Measurements from ENCODE around the gene ZNF214. TPM values are rescaled to one million over a fixed set of nuclear protein-coding genes. Genes with fewer than 3 reads are reported as not detected.
"Not testable (repeated sequence)": the region's sequence is repeated elsewhere in the genome, so short reads cannot be mapped to it uniquely, and the experiment has no call there.

The ZNF214 gene
- total and polyA plus RNA-seq, 2 experiments from 2014 or later, result 1.3 to 2.4 TPM

DNA sequence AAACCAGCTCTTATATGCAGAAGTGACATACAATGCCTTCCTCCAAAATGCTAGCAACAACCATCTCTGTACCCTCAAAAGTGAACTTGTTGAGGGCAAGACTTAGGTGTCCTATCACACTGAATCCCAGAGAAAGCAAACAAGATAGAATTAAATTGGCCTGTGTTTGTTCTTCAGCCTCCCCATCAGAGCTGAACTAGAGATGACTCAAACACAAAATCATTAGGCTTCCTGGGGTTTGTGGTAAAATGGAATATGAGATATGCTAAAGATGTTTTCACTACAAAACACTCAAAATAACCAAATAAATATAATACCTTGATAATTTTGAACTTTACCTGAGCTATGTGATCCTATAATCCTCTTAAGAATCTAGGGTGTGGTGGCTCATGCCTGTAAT, 31.6 kb downstream of the ZNF214 start:
- Histone ChIP-seq H3K9me2 (ENCODE audit: insufficient read depth) (no peaks in the 10 kb centered on the region), H4K20me1 (ENCODE audit: insufficient read depth) (no peaks in the 10 kb centered on the region), H3K9ac (no peak overlapping the region), H3K79me2 (ENCODE audit: insufficient read depth) (no peaks in the 10 kb centered on the region), H3K4me3 (no peak overlapping the region), H3K36me3 (ENCODE audit: low read depth) (no peaks in the 10 kb centered on the region), H3K27ac (no peak overlapping the region), H3K27me3 (replicated peaks; ENCODE audit: insufficient read depth) (no peaks in the 10 kb centered on the region), H3K4me2 (ENCODE audit: unreplicated experiment) (peak overlapping the region; percentile 1), H3F3A (ENCODE audit: insufficient read depth) (peaks cover 19% of the 10 kb centered on the region), H3K4me1 (ENCODE audit: insufficient read depth) (peaks cover 26% of the 10 kb centered on the region), H2AFZ (no peak overlapping the region), H3K9me3 (ENCODE audit: low read depth) (no peaks in the 10 kb centered on the region)
- in situ Hi-C loops (cut with MboI), result no loop called here
- peak; percentile 51 for DNase-seq
- TF ChIP-seq EZH2 (IDR thresholded peaks at IDR 0.05; ENCODE audit: insufficient read depth, poor library complexity, severe bottlenecking) (no peak), EZH2phosphoT487 (IDR thresholded peaks at IDR 0.05; ENCODE audit: insufficient read depth, low read depth) (no peak)

DNA sequence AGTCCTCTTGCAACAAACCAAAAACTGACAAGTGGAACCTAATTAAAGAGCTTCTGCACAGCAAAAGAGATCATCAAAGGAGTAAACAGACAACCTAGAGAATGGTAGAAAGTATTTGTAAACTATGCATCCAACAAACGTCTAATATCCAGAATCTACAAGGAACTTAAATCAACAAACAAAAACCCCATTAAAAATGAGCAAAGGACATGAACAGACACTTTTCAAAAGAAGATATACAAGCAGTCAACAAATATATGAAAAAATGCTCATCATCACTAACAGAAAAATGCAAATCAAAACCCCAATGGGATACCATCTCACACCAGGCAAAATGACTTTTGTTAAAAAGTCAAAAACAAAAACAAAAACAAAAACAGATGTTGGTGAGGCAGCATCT, 33.7 kb downstream of the ZNF214 start:
- no peak overlapping the region for H3K4me2 ChIP-seq (ENCODE audit: unreplicated experiment)
- peaks cover 9% of the 10 kb centered on the region for H3K4me1 ChIP-seq (ENCODE audit: insufficient read depth)
- H3K9me2 ChIP-seq (ENCODE audit: insufficient read depth), result no peaks in the 10 kb centered on the region
- no peak overlapping the region for H3K4me3 ChIP-seq
- H3K9ac ChIP-seq, result no peak overlapping the region
- TF ChIP-seq EZH2phosphoT487 (IDR thresholded peaks at IDR 0.05; ENCODE audit: insufficient read depth, low read depth) (no peak), EZH2 (IDR thresholded peaks at IDR 0.05; ENCODE audit: insufficient read depth, poor library complexity, severe bottlenecking) (no peak)
- H3K27me3 ChIP-seq (replicated peaks; ENCODE audit: insufficient read depth), result no peaks in the 10 kb centered on the region
- 50 to 58% methylated on average over 1 of the region's 1 CpG for WGBS, 2 experiments (ENCODE audit: low coverage in 1 of 2, low lambda C conversion rate in 2 of 2, missing lambda C conversion rate in 2 of 2)
- no peaks in the 10 kb centered on the region for H3K36me3 ChIP-seq (ENCODE audit: low read depth)
- no peaks in the 10 kb centered on the region for H4K20me1 ChIP-seq (ENCODE audit: insufficient read depth)
- no peak overlapping the region for H2AFZ ChIP-seq
- peaks cover under 1% of the 10 kb centered on the region; the same call in 1 of the 2 replicates for H3F3A ChIP-seq (ENCODE audit: insufficient read depth)
- no peaks in the 10 kb centered on the region for H3K79me2 ChIP-seq (ENCODE audit: insufficient read depth)
- no peak overlapping the region for H3K27ac ChIP-seq
- in situ Hi-C loops (cut with MboI), result no loop called here
- H3K9me3 ChIP-seq (ENCODE audit: low read depth), result no peaks in the 10 kb centered on the region
- no peak for DNase-seq

GRCh38 chr11:6979365-6979764, 40.8 kb downstream of the ZNF214 start:
- TF ChIP-seq EZH2phosphoT487 (IDR thresholded peaks at IDR 0.05; ENCODE audit: insufficient read depth, low read depth) (no peak), EZH2 (IDR thresholded peaks at IDR 0.05; ENCODE audit: insufficient read depth, poor library complexity, severe bottlenecking) (no peak)
- H3K4me1 ChIP-seq (ENCODE audit: insufficient read depth), result peaks cover 10% of the 10 kb centered on the region; the same call in 1 of the 2 replicates
- peak; percentile 60 for DNase-seq
- H3K79me2 ChIP-seq (ENCODE audit: insufficient read depth), result no peaks in the 10 kb centered on the region
- H3K9me3 ChIP-seq (ENCODE audit: low read depth), result no peaks in the 10 kb centered on the region
- no peaks in the 10 kb centered on the region for H4K20me1 ChIP-seq (ENCODE audit: insufficient read depth)
- H2AFZ ChIP-seq, result no peak overlapping the region
- H3K27me3 ChIP-seq (replicated peaks; ENCODE audit: insufficient read depth), result no peaks in the 10 kb centered on the region
- in situ Hi-C loops (cut with MboI), result no loop called here
- no peak overlapping the region for H3K4me2 ChIP-seq (ENCODE audit: unreplicated experiment)
- no peak overlapping the region for H3K4me3 ChIP-seq
- no peaks in the 10 kb centered on the region for H3K9me2 ChIP-seq (ENCODE audit: insufficient read depth)
- H3K27ac ChIP-seq, result no peak overlapping the region
- 81 to 85% methylated on average over 2 of the region's 2 CpGs for WGBS, 2 experiments (ENCODE audit: low coverage in 1 of 2, low lambda C conversion rate in 2 of 2, missing lambda C conversion rate in 2 of 2)
- H3K9ac ChIP-seq, result no peak overlapping the region
- H3F3A ChIP-seq (ENCODE audit: insufficient read depth), result no peaks in the 10 kb centered on the region
- H3K36me3 ChIP-seq (ENCODE audit: low read depth), result no peaks in the 10 kb centered on the region

DNA sequence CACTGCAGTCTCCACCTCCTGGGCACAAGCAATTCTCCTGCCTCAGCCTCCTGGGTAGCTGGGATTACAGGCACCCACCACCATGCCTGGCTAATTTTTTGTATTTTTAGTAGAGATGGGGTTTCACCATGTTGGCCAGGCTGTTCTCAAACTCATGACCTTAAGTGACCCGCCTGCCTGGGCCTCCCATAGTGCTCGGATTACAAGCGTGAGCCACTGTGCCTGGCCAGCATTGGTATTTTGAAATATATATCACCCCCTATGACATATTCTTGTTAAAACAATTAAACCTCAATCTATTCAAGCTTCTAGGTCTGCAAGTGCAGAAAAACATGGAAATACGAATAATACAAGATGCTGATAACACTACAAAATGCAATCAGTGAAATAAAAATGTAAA, 50.3 kb downstream of the ZNF214 start:
- H2AFZ ChIP-seq; H3K4me2 ChIP-seq (ENCODE audit: unreplicated experiment); H3K9ac ChIP-seq; H3K4me3 ChIP-seq; H3K9me2 ChIP-seq (ENCODE audit: insufficient read depth); H3K27me3 ChIP-seq (replicated peaks; ENCODE audit: insufficient read depth); H3K36me3 ChIP-seq (ENCODE audit: low read depth); H4K20me1 ChIP-seq (ENCODE audit: insufficient read depth); H3K9me3 ChIP-seq (ENCODE audit: low read depth); H3K27ac ChIP-seq; in situ Hi-C loops (cut with MboI); H3K79me2 ChIP-seq (ENCODE audit: insufficient read depth): not testable (repeated sequence)
- H3F3A ChIP-seq (ENCODE audit: insufficient read depth), result peaks cover 12% of the 10 kb centered on the region
- DNase-seq, result peak; percentile 7
- WGBS, 2 experiments (ENCODE audit: low coverage in 1 of 2, low lambda C conversion rate in 2 of 2, missing lambda C conversion rate in 2 of 2), result 76 to 79% methylated on average over 4 of the region's 4 CpGs
- peaks cover 17% of the 10 kb centered on the region for H3K4me1 ChIP-seq (ENCODE audit: insufficient read depth)

- in situ Hi-C loops (cut with MboI), result no loop called here
- Histone ChIP-seq H3K9ac (no peak overlapping the region), H3K79me2 (ENCODE audit: insufficient read depth) (no peaks in the 10 kb centered on the region), H3K27me3 (replicated peaks; ENCODE audit: insufficient read depth) (no peaks in the 10 kb centered on the region), H3K9me3 (ENCODE audit: low read depth) (no peaks in the 10 kb centered on the region), H3K4me1 (ENCODE audit: insufficient read depth) (peaks cover 17% of the 10 kb centered on the region), H3K36me3 (ENCODE audit: low read depth) (no peaks in the 10 kb centered on the region), H3F3A (ENCODE audit: insufficient read depth) (peaks cover 12% of the 10 kb centered on the region), H3K27ac (peak overlapping the region; percentile 55), H3K4me2 (ENCODE audit: unreplicated experiment) (no peak overlapping the region), H2AFZ (no peak overlapping the region; the same call in 1 of the 2 replicates), H4K20me1 (ENCODE audit: insufficient read depth) (no peaks in the 10 kb centered on the region), H3K4me3 (no peak overlapping the region), H3K9me2 (ENCODE audit: insufficient read depth) (no peaks in the 10 kb centered on the region)
- WGBS, 2 experiments (ENCODE audit: low coverage in 1 of 2, low lambda C conversion rate in 2 of 2, missing lambda C conversion rate in 2 of 2), result 88 to 100% methylated on average over 1 of the region's 1 CpG
- no peak for TF ChIP-seq EZH2 (IDR thresholded peaks at IDR 0.05; ENCODE audit: insufficient read depth, poor library complexity, severe bottlenecking)
- TF ChIP-seq EZH2phosphoT487 (IDR thresholded peaks at IDR 0.05; ENCODE audit: insufficient read depth, low read depth), result no peak
- peak; percentile 81 for DNase-seq
These were observed 51.3 kb downstream of the ZNF214 start for GRCh38 chr11:6968816-6969215.
